ENCODE measurements around the gene PKNOX2.

- TF ChIP-seq CTCF (IDR thresholded peaks at IDR 0.05) (no peak), POLR2A (IDR thresholded peaks at IDR 0.05) (no peak)
Observed at GRCh38 chr11:125429807-125430678, 265.5 kb downstream of the PKNOX2 start.

Measured in lower leg skin (tissue), 3 donors.